Femur (tissue), 1 donor: ENCODE results near the gene PRKCI.
"Not testable (repeated sequence)": the region's sequence is repeated elsewhere in the genome, so short reads cannot be mapped to it uniquely, and the experiment has no call there.

Experiments used
- DNase-seq: peaks from one replicate; pipeline ENCODE4 v3.0.0-alpha.2; 2017

The PRKCI gene

GRCh38 chr3:170301405-170301804 is 79.2 kb downstream of the PRKCI start:
- DNase-seq, result no peak

DNA sequence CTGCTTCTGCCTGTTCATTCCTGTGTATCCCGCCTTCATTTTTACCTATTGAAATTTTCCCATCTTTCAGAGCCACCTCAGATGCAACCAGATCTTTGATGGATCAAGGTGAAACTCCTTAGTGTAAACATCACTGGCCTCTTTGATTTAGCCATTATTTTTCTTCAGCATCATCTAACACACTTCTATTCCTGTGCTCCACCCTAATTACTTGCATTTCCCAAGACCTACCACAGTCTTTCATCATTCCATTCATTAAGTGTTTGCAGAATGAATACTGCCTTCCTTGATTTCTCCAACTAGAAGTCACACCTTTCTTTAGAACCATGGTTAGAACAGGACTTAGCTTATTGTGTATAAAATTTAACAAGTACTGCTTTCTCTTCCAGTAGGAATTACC is 79.8 kb downstream of the PRKCI start:
- DNase-seq, result no peak

DNA sequence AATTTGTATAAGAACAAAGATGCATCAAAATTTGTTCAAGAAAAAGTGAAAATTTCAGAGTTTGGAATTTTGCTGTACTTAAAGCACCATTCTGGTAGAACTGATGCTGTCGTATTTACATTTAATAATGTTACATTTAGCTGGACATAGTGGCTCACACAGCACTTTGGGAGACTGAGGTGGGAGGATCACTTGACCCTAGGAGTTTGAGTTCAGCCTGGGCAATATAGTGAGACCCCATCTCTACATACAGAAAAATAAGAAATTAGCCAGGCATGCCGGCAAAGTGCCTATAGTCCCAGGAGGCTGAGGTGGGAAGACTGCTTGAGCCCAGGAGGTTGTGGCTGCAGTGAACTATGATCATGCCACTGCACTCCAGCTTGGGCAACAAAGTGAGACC is 83.8 kb downstream of the PRKCI start:
- no peak for DNase-seq

DNA sequence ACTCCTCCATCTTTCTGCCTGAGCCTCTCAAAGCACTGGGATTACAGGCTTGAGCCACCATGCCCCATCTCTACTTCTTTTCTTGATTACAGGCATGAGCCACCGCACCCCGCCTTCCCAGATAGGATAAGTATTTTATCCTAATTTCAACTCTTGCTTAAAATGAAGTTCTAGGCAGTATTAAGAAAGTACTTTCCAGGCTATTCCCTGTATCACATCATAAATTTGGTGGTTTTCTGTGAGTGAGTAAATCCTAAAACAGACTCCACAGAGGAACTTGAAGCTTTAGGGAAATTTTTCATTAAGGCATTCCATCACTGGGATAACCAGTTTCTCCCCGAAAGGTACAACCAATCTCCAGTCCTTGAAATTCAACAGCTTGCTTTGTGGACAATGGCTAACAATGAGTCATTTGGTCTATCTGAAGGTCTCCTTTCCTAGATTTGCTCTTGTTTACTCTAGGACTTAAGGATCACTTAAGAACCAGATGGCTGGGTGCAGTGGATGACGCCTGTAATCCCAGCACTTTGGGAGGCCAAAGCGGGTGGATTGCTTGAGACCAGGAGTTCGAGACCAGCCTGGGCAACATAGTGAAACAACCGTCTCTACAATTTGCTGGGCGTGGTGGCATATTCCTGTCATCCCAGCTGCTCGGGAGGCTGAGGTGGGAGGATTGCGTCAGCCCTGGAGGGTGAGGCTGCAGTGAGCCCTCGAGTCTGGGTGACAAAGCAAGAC is 85.6 kb downstream of the PRKCI start:
- no peak for DNase-seq

GRCh38 chr3:170309046-170309445 is 86.8 kb downstream of the PRKCI start:
- no peak for DNase-seq

DNA sequence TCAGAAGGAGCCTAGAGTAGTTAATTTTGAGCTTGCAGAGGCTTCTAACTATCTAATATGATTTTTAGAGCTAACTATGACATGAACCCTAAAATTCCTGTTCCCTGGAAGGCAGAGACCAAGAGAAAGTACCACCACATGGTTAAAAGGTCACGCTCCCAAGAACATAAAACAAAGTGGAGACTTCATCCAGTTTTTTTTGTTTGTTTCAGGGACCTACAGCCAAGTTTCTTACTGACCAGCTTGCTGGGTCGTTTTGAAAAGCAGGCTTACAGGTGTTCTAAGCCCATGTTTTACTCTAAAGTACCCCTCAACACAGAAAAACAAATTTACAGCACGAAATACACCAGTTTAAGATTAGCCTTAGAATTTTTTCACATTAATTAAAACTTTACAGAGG is 95.7 kb downstream of the PRKCI start:
- DNase-seq, result no peak

DNA sequence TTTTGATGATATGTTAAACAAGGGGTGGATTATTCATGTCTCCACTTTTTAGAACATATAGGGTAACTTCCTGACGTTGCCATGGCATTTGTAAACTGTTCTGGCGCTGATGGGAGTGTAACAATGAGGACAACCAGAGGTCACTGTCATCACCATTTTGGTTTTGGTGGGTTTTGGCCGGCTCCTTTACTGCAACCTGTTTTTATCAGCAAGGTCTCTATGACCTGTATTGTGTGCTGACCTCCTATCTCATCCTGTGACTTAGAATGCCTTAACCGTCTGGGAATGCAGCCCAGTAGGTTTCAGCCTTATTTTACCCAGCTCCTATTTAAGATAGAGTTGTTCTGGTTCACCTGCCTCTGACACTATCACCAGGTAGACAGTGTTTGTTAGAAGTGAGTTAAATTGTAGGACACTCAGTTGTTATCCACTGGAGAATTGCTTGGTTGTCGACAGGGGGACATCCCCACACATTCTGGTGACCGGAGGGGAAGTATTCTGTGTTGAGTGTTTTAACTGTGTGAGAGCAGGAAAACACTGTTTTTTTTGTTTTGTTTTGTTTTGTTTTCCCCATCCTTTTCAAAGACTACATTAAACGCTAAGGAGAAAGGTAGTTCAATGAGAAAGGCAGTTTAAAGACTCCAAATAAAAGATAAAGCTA is 98.4 kb downstream of the PRKCI start:
- no peak for DNase-seq

DNA sequence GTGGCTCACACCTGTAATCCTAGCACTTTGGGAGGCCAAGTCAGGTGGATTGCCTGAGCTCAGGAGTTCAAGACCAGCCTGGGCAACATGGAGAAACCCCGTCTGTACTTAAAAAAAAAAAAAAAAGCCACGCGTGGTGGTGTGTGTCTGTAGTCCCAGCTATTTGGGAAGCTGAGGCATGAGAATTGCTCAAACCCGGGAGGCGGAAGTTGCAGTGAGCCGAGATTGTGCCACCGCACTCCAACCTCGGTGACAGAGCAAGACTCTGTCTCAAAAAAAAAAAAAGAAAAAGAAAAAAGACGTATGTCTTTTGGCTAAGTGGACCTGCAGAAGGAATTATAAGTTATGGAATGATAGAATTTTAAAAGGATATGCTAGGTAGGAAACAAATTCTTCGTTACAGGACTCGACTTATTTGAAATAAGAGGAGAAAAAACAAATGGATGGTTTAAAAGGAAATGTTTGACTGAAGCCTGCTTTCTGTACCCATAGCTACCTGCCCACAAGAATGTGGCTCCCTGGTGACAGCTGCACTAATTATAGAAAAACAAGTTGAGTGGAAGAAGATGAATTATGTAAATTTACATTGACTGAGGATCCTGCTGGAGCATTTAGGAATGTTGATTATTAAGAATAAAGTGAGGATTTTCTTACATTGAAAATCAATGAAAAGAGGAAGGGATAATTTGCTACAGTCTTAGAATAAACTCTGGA is 99.3 kb downstream of the PRKCI start:
- DNase-seq, result no peak

- DNase-seq, result no peak
These were observed 100.5 kb downstream of the PRKCI start for GRCh38 chr3:170322566-170323269.

DNA sequence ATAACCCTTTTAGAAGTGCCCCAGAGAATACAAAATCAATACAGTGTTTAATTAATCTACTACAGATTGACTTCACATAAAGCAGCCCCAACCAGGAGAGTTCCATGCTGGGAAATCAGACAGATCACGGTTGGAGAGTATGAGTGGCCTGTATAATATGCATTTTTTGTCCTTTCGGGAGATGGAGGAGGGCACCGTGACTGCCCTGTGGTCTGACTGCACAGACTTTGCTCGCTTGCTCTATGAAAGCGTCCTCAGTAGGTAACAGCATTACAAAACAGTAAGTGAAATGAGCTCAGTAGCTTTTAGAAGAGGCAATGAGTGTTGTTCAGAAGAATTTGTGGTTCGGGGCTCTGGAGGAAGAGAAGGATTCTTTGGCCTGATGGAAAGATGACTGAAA is 101.1 kb downstream of the PRKCI start:
- no peak for DNase-seq

GRCh38 chr3:170324962-170325361 is 102.7 kb downstream of the PRKCI start:
- no peak for DNase-seq

GRCh38 chr3:170327040-170327808 is 105.0 kb downstream of the PRKCI start:
- no peak for DNase-seq

GRCh38 chr3:170327868-170328548 is 105.8 kb downstream of the PRKCI start:
- not testable (repeated sequence) for DNase-seq

DNA sequence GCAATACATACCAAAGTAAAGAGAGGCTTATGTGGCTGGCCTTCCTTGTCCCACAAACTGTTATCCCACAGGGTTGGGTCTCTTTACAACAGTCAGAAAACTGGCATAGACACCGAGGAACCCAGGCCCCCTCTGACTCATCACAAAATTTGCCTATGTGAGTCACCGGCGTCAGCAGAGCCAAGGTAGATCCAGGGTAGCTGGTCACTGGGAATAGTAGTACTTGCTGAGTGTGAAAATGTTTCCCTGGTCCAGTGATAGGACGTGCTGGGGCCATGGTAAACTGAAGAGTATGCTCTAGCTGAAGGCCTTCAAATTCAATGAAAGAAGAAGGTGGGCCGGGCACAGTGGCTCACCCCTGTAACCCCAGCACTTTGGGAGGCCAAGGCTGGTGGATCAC is 108.1 kb downstream of the PRKCI start:
- no peak for DNase-seq

DNA sequence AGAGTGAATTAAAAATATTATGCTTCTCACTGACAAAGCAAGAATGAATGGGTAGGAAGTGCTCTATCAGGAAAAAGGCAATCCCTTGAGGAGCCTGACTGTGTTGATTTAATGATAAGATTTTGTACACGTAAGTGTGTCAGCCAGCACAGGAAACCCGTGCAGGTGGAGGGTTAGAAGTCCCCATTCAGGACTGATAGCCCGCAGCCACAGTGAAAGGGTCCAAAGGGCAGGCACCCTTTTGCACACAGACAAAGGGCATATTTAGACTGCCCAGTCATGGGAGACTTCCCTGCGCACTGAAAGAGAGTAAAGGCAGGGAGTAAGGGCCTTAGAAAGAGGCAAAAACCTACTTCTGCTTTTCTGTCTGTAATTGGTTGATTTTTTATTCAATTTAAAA is 108.9 kb downstream of the PRKCI start:
- DNase-seq, result no peak

DNA sequence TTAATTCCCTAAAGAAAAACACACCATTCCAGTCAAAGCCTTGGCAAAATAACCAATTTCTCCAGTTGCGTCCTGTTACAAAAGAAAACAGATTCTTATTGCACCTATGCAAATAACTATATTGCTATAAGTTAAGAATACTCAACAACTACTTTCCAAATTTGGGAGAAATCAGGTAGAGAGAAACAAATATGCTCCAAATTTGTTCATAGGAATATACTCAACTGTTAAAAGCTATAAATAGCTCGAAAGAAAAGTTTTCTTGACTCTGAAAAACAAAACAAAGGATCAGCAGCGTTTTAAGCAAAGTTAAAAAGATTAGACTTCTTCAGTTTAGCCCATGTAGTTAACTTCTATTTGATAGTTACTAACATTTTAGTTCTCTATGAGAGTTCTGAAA is 115.2 kb downstream of the PRKCI start:
- DNase-seq, result no peak

DNA sequence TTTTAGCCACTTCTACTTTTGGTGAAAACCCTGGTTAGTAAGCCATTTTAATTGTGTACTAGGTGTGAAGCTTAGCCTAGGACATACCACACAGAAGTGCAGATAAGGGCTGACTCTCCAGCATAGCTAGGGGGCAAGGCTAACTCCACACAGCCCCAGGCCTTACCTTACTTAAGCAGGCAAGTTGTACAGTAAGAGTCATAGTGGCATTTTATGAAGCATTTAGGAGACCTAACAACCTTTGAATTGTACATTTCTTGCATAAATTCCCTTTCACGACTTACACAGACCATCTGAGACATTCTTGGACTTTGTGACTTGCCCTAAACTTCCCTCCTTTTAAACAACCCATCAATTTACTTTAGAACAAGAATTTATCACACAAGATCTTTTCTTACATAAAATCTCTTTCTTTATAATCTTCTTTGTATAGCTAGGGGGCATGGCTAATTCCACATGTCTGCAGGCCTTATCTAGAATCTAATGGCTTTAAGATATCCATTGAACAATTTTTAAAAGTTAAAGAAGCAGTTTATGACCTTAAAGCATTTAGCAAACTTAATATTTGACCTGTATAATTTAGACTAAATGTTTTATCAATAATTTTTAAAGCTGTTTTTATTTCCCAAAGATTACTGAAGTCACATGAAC is 116.6 kb downstream of the PRKCI start:
- DNase-seq, result no peak

- not testable (repeated sequence) for DNase-seq
These were observed 120.0 kb downstream of the PRKCI start for GRCh38 chr3:170342273-170342672.

DNA sequence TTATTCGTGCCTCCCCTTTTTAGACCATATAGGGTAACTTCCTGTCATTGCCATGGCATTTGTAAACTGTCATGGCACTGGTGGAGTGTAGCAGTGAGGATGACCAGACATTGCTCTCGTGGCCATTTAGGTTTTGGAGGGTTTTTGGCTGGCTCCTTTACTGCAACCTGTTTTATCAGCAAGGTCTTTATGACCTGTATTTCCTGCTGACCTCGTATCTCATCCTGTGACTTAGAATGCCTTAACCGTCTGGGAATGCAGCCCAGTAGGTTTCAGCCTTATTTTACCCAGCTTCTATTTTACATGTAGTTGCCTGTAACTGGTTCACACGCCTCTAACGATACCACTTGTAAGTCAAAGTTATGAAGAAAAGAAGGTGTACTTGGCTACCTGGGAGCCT is 121.6 kb downstream of the PRKCI start:
- DNase-seq, result not testable (repeated sequence)

DNA sequence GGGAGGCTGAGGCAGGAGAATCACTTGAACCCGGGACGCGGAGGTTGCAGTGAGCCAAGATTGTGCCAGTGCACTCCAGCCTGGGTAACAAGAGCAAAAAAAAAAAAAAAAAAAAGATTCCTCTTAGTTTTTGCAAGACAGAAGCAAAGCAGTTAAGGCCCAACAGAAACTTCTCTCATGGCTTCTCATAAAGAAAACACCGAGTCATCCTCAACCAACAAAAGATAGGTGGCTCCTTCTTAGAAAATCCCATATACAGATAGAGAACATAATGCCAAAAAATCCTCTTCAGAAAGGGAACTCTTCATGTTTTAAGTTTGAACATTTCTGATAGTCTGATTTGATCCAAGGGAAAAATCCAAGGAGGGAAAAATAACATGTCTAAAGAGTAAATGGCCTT is 122.7 kb downstream of the PRKCI start:
- no peak for DNase-seq
